ENCODE results near the gene NCOA7.

NCOA7 gene

GRCh38 chr6:125872259-125872921 lies 81.6 kb downstream of the NCOA7 start:
- Histone ChIP-seq H3K4me3 (ENCODE audit: low read depth in 1 of 2, low read length in 1 of 2) (no peak overlapping the region), H3K4me1 (ENCODE audit: control insufficient read depth in 1 of 2, insufficient read depth in 1 of 2, low read depth in 1 of 2, low read length in 1 of 2) (peaks cover 0 to 5% of the 10 kb centered on the region in 2 experiments), H3K27ac (no peak overlapping the region), H3K36me3 (peaks cover 21% of the 10 kb centered on the region), H3K27me3 (no peaks in the 10 kb centered on the region), H3K9me3 (no peaks in the 10 kb centered on the region)
- TF ChIP-seq CTCF (IDR thresholded peaks at IDR 0.05), result no peak

- no peak for TF ChIP-seq CTCF (IDR thresholded peaks at IDR 0.05)
- Histone ChIP-seq H3K27me3 (no peaks in the 10 kb centered on the region), H3K36me3 (peaks cover 83% of the 10 kb centered on the region), H3K4me3 (ENCODE audit: low read depth in 1 of 2, low read length in 1 of 2) (no peak overlapping the region), H3K9me3 (no peaks in the 10 kb centered on the region), H3K27ac (no peak overlapping the region), H3K4me1 (ENCODE audit: control insufficient read depth in 1 of 2, insufficient read depth in 1 of 2, low read depth in 1 of 2, low read length in 1 of 2) (no peaks in the 10 kb centered on the region)
Observed at GRCh38 chr6:125882243-125882642, 91.5 kb downstream of the NCOA7 start.

GRCh38 chr6:125884634-125885371 lies 94.0 kb downstream of the NCOA7 start:
- no peaks in the 10 kb centered on the region for H3K9me3 ChIP-seq
- H3K4me1 ChIP-seq (ENCODE audit: control insufficient read depth in 1 of 2, insufficient read depth in 1 of 2, low read depth in 1 of 2, low read length in 1 of 2), result no peaks in the 10 kb centered on the region
- H3K36me3 ChIP-seq, result peaks cover 75% of the 10 kb centered on the region
- TF ChIP-seq CTCF (IDR thresholded peaks at IDR 0.05), result no peak
- H3K27ac ChIP-seq, result no peak overlapping the region
- no peak overlapping the region for H3K4me3 ChIP-seq (ENCODE audit: low read depth in 1 of 2, low read length in 1 of 2)
- H3K27me3 ChIP-seq, result no peaks in the 10 kb centered on the region

GRCh38 chr6:125886021-125886420 lies 95.3 kb downstream of the NCOA7 start:
- Histone ChIP-seq H3K36me3 (peaks cover 77% of the 10 kb centered on the region), H3K4me3 (ENCODE audit: low read depth in 1 of 2, low read length in 1 of 2) (no peak overlapping the region), H3K27ac (no peak overlapping the region)

GRCh38 chr6:125886914-125887313 lies 96.2 kb downstream of the NCOA7 start:
- Histone ChIP-seq H3K4me1 (ENCODE audit: control insufficient read depth in 1 of 2, insufficient read depth in 1 of 2, low read depth in 1 of 2, low read length in 1 of 2) (no peaks in the 10 kb centered on the region), H3K27me3 (no peaks in the 10 kb centered on the region), H3K36me3 (peaks cover 77% of the 10 kb centered on the region), H3K27ac (no peak overlapping the region), H3K4me3 (ENCODE audit: low read depth in 1 of 2, low read length in 1 of 2) (no peak overlapping the region), H3K9me3 (no peaks in the 10 kb centered on the region)
- no peak for TF ChIP-seq CTCF (IDR thresholded peaks at IDR 0.05)

More at GRCh38 chr6:125886021-125886420, 95.3 kb downstream of the NCOA7 start:
- Histone ChIP-seq H3K27me3 (no peaks in the 10 kb centered on the region), H3K4me1 (ENCODE audit: control insufficient read depth in 1 of 2, insufficient read depth in 1 of 2, low read depth in 1 of 2, low read length in 1 of 2) (no peaks in the 10 kb centered on the region), H3K9me3 (no peaks in the 10 kb centered on the region)
- no peak for TF ChIP-seq CTCF (IDR thresholded peaks at IDR 0.05)

All from neutrophil (primary cell).